Suprapubic skin (tissue), 4 donors: ENCODE results near the gene NELL1. TPM values are rescaled to one million over a fixed set of nuclear protein-coding genes. Genes with fewer than 3 reads are reported as not detected.

Source experiments
- DNase-seq, 2 donors: peaks; one replicate each; pipeline ENCODE4 v3.0.0-alpha.2; 2019; ENCODE audit warnings: low spot score in 2 of 2
- H3K27ac ChIP-seq: fragments of 200-600 bp; sonication (generic); one replicate; pipeline ENCODE4 v1.5.1; 2019
- H3K27me3 ChIP-seq: fragments of 200-600 bp; sonication (generic); one replicate; pipeline ENCODE4 v1.5.1; 2019
- H3K36me3 ChIP-seq: fragments of 200-600 bp; sonication (generic); one replicate; pipeline ENCODE4 v1.5.1; 2019
- H3K4me1 ChIP-seq: fragments of 200-600 bp; sonication (generic); one replicate; pipeline ENCODE4 v1.5.1; 2019
- H3K4me3 ChIP-seq: fragments of 200-600 bp; sonication (generic); one replicate; pipeline ENCODE4 v1.5.1; 2019; ENCODE audit warnings: mild to moderate bottlenecking
- H3K9me3 ChIP-seq: fragments of 200-600 bp; sonication (generic); one replicate; pipeline ENCODE4 v1.5.1; 2019
- EP300 ChIP-seq: sonication (generic); formaldehyde crosslinking; IDR thresholded peaks from one replicate; pipeline ENCODE4 v1.6.1; 2017; ENCODE audit warnings: antibody characterized with exemption
- POLR2A ChIP-seq, 2 donors: fragments of 450-650 bp; IDR thresholded peaks; one replicate each; pipeline ENCODE4 v1.6.1; 2017; ENCODE audit warnings: antibody characterized with exemption in 2 of 2, mild to moderate bottlenecking in 2 of 2, moderate library complexity in 2 of 2
- POLR2AphosphoS5 ChIP-seq, 3 donors: sonication (generic); formaldehyde crosslinking; IDR thresholded peaks; one replicate each; pipeline ENCODE4 v1.6.1; 2017; ENCODE audit warnings: antibody characterized with exemption in 3 of 3
- WGBS: methylation state at CpG from one replicate; pipeline ENCODE4 v1.1.5; 2018; 5-methylcytosine and 5-hydroxymethylcytosine counted together
- total RNA-seq, 4 donors: library from RNA; depleted of rRNA; stranded (reverse); fragments of >200 nt; gene quantifications; one replicate each; pipeline ENCODE4 v1.1.0, GENCODE V29; 2016
- TF ChIP-seq, protein P1 (sequence below), 2 donors: fragments of 200-600 bp in 1 of 2; fragments of 450-650 bp in 1 of 2; sonication (generic) in 1 of 2; IDR thresholded peaks; one replicate each; pipeline ENCODE4 v1.5.1; 2016 to 2019; ENCODE audit warnings: antibody characterized with exemption in 2 of 2, mild to moderate bottlenecking in 1 of 2, moderate library complexity in 1 of 2

Gene NELL1
- total RNA-seq, 4 donors from 2014 or later = 0.18 to 3.9 TPM; not detected in 2

DNA sequence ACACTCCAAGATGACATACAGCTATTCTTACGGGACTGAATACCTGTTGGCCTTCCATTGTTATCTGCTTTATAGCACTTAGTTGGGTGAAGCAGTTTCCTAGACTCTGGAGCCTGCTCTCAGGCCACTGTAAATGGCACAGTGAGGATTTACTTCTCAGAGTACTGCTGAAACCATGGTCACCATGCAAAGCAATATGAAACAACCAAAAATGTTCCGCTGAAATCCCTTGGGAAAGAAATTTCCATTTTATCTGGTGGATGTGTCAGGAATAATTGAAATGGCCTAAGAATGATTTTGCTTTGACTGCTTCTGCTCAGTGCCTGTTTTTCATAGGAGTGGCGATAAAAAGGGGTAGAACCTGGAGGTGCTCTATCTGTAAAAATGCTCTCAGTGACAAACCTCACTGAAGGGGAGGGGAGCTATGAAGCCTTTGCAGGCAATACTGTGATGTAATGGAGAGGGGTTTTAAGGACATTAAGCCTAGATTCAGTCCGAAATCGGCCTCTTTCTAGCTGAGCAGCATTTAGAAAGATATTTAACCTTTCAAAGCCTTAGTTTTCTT lies 871.9 kb downstream of the NELL1 start:
- H3K36me3 ChIP-seq = no peaks in the 10 kb centered on the region
- no peaks in the 10 kb centered on the region for H3K27me3 ChIP-seq
- no peak for TF ChIP-seq POLR2AphosphoS5 (IDR thresholded peaks at IDR 0.05)
- TF ChIP-seq EP300 = no peak
- TF ChIP-seq POLR2A (IDR thresholded peaks at IDR 0.05) = no peak
- TF ChIP-seq, protein P1, sequence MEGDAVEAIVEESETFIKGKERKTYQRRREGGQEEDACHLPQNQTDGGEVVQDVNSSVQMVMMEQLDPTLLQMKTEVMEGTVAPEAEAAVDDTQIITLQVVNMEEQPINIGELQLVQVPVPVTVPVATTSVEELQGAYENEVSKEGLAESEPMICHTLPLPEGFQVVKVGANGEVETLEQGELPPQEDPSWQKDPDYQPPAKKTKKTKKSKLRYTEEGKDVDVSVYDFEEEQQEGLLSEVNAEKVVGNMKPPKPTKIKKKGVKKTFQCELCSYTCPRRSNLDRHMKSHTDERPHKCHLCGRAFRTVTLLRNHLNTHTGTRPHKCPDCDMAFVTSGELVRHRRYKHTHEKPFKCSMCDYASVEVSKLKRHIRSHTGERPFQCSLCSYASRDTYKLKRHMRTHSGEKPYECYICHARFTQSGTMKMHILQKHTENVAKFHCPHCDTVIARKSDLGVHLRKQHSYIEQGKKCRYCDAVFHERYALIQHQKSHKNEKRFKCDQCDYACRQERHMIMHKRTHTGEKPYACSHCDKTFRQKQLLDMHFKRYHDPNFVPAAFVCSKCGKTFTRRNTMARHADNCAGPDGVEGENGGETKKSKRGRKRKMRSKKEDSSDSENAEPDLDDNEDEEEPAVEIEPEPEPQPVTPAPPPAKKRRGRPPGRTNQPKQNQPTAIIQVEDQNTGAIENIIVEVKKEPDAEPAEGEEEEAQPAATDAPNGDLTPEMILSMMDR (IDR thresholded peaks at IDR 0.05) = no peak
- no peak overlapping the region for H3K4me3 ChIP-seq
- no peaks in the 10 kb centered on the region for H3K4me1 ChIP-seq
- no peak for DNase-seq
- H3K9me3 ChIP-seq = no peaks in the 10 kb centered on the region
- WGBS = 80% methylated on average over 5 of the region's 5 CpGs
- no peak overlapping the region for H3K27ac ChIP-seq

DNA sequence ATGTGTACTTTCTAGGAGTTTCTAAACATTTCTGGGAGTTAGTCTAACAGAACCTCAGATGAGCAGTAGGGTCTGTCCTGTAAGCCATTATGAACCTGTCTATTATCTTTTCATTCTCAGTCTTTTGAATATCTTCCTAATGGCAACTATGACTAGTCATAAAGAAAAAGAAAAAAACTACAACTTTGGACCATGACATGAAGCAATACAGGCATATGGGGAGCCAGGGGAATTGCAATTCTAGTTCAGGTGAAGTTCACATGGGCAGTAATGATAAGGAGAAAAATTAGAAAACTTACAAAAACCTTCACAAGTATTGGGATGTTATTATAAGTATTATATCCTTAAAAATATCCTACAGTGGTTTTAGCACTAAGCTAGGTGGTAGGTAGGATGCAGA lies 874.5 kb downstream of the NELL1 start:
- no peak for TF ChIP-seq EP300
- TF ChIP-seq POLR2A (IDR thresholded peaks at IDR 0.05) = no peak
- TF ChIP-seq, protein P1 (IDR thresholded peaks at IDR 0.05) = no peak
- TF ChIP-seq POLR2AphosphoS5 (IDR thresholded peaks at IDR 0.05) = no peak
- H3K27ac ChIP-seq = no peak overlapping the region
- no peaks in the 10 kb centered on the region for H3K9me3 ChIP-seq
- no peaks in the 10 kb centered on the region for H3K36me3 ChIP-seq
- DNase-seq = no peak
- no peaks in the 10 kb centered on the region for H3K4me1 ChIP-seq
- no peaks in the 10 kb centered on the region for H3K27me3 ChIP-seq
- no peak overlapping the region for H3K4me3 ChIP-seq

DNA sequence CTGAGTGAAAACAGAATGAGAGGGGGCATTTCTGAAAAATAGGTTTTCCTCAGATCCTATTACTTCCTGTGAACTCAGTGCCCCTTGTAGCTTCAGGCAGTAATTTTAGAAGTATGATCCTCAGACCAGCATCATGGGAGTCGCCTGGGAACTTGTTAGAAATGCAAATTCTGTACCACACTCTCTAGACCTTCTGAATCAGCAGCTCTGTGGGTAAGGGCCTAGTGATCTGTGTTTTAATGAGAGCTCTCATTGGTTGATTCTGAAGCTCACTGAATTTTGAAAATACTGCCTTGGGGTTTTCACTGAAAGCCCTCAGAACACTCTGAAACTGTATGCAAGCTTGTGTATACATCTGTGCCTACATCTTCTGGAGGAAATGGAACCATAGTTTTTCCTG lies 876.3 kb downstream of the NELL1 start:
- H3K4me3 ChIP-seq = no peak overlapping the region
- 57% methylated on average over 1 of the region's 1 CpG for WGBS

DNA sequence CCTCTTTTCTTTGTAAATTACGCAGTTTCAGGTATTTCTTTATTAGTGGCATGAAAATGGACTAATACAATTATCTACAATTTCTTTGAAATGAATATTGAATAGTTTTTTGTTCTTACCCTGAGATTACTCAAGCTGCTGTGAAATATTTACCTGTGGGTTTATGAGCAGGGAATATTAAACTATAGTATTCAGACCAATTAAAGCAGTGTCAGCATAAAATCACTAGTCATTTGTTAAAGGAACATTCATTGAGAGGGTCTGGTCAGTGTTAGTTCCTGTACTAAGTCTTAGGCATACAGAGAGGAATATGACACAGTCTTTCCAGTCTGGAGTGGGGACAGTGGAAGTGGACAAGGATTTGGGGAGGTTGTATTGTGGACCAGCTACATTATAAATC lies 877.3 kb downstream of the NELL1 start:
- Histone ChIP-seq H3K27me3 (no peaks in the 10 kb centered on the region), H3K9me3 (no peaks in the 10 kb centered on the region), H3K36me3 (no peaks in the 10 kb centered on the region), H3K4me3 (no peak overlapping the region), H3K4me1 (no peaks in the 10 kb centered on the region), H3K27ac (no peak overlapping the region)
- TF ChIP-seq, protein P1 (IDR thresholded peaks at IDR 0.05) = no peak
- TF ChIP-seq EP300 = no peak
- no peak for TF ChIP-seq POLR2A (IDR thresholded peaks at IDR 0.05)
- no peak for TF ChIP-seq POLR2AphosphoS5 (IDR thresholded peaks at IDR 0.05)
- WGBS = 40% methylated on average over 1 of the region's 1 CpG
- no peak for DNase-seq

More for the DNA sequence above, 876.3 kb downstream of the NELL1 start:
- H3K27me3 ChIP-seq = no peaks in the 10 kb centered on the region
- DNase-seq = no peak
- H3K9me3 ChIP-seq = no peaks in the 10 kb centered on the region
- no peaks in the 10 kb centered on the region for H3K36me3 ChIP-seq
- H3K4me1 ChIP-seq = no peaks in the 10 kb centered on the region
- no peak overlapping the region for H3K27ac ChIP-seq
- TF ChIP-seq POLR2AphosphoS5 (IDR thresholded peaks at IDR 0.05) (no peak), EP300 (no peak), POLR2A (IDR thresholded peaks at IDR 0.05) (no peak)
- TF ChIP-seq, protein P1 (IDR thresholded peaks at IDR 0.05) = no peak

DNA sequence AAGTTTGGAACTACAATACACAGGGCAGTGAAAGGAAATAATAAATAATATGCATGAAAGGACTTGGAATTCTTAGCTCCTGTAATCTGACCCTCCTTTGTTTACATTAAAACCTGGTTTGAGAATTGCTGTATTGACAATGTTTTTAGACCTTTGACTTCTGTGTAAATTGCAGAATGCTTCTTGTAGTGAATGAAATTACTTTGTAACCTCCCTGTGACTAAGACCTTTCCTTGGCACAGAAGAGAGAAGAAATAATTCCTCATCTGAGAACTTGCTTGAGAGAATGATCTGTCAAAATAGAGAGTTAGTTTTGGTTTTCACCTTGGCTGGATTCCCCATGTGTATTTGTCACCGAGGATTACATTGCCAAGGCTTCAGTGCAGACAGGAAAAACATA lies 883.5 kb downstream of the NELL1 start:
- TF ChIP-seq POLR2A (IDR thresholded peaks at IDR 0.05) = no peak
- TF ChIP-seq, protein P1 (IDR thresholded peaks at IDR 0.05) = no peak
- TF ChIP-seq EP300 = no peak
- TF ChIP-seq POLR2AphosphoS5 (IDR thresholded peaks at IDR 0.05) = no peak
- H3K4me3 ChIP-seq = no peak overlapping the region
- no peaks in the 10 kb centered on the region for H3K36me3 ChIP-seq
- WGBS = 20% methylated on average over 1 of the region's 1 CpG
- no peak for DNase-seq
- H3K27me3 ChIP-seq = no peaks in the 10 kb centered on the region
- H3K9me3 ChIP-seq = no peaks in the 10 kb centered on the region
- no peak overlapping the region for H3K27ac ChIP-seq
- H3K4me1 ChIP-seq = no peaks in the 10 kb centered on the region
